ENCODE data around the gene IQCC. TPM values are rescaled to one million over a fixed set of nuclear protein-coding genes. Genes with fewer than 3 reads are reported as not detected.

Gene IQCC
- total RNA-seq, 1 donor: 0.52 TPM

DNA sequence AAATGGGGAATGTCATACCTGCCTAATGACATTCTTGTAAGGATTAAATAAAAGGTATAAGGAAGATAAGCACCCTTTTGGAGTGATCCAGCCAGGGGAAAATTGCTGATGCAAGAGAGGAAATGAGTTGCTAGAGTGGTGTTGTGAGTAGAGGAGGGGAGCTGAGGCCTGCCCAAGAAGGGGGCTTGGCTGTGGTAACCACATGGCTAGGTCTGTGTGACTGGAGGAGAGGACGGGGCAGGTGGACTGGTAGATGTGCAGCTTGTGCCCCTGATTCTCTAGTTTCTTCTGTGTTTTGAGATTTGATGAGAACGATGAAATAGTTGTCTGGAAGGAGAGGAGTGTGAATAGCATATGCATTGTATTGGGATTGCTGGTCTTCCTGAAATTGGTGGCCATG, 19.4 kb upstream of the IQCC start:
- Histone ChIP-seq H3K27me3 (ENCODE audit: insufficient read depth, low read length) (no peaks in the 10 kb centered on the region), H3K4me1 (ENCODE audit: insufficient read depth, low read length) (peaks cover 13% of the 10 kb centered on the region), H3K4me3 (ENCODE audit: low read length) (no peak overlapping the region), H3K9me3 (ENCODE audit: low read depth, low read length) (no peaks in the 10 kb centered on the region)

DNA sequence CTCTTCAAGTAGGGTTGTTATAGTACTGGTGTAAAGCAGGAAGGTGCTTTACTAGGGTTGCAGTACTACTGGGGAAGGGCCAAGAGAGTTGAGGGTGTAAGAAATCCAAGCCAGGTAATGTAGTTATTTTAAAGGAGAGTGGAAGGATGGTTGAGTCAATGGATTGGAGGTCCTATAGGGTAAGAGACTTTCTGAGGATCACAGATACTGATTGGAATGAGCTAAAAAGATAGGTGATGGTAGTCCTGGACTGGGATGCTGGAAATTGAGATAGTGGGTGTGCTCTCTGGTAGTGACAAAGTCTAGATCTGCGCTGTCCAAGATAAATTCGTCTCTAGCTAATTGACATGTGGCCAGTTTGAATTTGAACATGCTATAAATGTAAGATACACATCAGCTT, 19.0 kb upstream of the IQCC start:
- H3K4me3 ChIP-seq (ENCODE audit: low read length): no peak overlapping the region

DNA sequence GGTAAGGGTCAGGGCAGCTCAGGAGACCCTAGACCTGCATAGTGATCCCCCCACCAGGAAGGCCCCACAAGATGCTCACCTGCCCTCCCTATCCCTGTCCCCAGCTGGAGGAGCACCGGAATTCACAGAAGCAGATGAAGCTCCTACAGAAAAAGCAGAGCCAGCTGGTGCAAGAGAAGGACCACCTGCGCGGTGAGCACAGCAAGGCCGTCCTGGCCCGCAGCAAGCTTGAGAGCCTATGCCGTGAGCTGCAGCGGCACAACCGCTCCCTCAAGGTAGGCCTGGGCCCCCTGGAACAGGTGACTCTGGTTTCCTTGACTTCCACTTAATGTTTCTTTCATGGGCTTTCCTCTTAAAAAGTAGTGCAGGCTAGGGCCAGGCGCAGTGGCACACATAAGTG, 17.6 kb upstream of the IQCC start:
- Histone ChIP-seq H3K27me3 (ENCODE audit: insufficient read depth, low read length) (no peaks in the 10 kb centered on the region), H3K4me3 (ENCODE audit: low read length) (no peak overlapping the region), H3K9me3 (ENCODE audit: low read depth, low read length) (no peaks in the 10 kb centered on the region), H3K4me1 (ENCODE audit: insufficient read depth, low read length) (no peaks in the 10 kb centered on the region)

More for the DNA sequence above, 19.0 kb upstream of the IQCC start:
- H3K4me1 ChIP-seq (ENCODE audit: insufficient read depth, low read length): peaks cover 9% of the 10 kb centered on the region
- H3K9me3 ChIP-seq (ENCODE audit: low read depth, low read length): no peaks in the 10 kb centered on the region
- no peaks in the 10 kb centered on the region for H3K27me3 ChIP-seq (ENCODE audit: insufficient read depth, low read length)

DNA sequence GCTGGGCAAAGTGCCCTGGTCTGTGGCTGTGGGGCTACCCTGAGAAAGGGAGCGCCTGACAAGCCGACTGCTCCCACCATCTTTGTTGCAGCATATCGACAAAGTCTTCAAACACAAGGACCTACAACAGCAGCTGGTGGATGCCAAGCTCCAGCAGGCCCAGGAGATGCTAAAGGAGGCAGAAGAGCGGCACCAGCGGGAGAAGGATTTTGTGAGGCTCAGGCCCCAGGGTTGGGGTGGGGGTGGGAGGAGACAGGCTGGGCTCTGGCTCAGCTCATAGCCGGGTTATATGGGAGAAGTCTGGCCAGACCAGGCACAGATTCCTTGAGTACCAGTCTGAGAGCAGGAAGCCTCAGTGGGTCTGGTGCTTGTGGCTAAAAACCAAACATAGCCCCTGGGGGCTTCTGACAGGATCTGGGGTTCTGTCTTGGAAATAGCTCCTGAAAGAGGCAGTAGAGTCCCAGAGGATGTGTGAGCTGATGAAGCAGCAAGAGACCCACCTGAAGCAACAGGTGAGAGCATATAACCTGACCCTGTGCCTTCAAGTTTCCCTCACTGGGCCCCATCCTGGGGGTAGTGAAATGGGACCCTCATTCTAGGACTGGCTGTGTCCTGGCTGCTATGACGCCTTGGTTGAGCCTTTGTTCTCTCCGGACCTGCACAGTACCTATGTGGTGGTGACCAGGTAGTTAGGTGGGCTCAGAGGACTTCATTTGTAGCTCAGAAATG, 13.1 kb upstream of the IQCC start:
- no peaks in the 10 kb centered on the region for H3K27me3 ChIP-seq (ENCODE audit: insufficient read depth, low read length)
- no peak overlapping the region for H3K4me3 ChIP-seq (ENCODE audit: low read length)
- no peaks in the 10 kb centered on the region for H3K9me3 ChIP-seq (ENCODE audit: low read depth, low read length)
- peaks cover 20% of the 10 kb centered on the region for H3K4me1 ChIP-seq (ENCODE audit: insufficient read depth, low read length)

DNA sequence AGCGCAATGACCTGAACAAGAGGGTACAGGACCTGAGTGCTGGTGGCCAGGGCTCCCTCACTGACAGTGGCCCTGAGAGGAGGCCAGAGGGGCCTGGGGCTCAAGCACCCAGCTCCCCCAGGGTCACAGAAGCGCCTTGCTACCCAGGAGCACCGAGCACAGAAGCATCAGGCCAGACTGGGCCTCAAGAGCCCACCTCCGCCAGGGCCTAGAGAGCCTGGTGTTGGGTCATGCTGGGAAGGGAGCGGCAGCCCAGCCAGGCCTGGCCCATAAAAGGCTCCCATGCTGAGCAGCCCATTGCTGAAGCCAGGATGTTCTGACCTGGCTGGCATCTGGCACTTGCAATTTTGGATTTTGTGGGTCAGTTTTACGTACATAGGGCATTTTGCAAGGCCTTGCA, 10.5 kb upstream of the IQCC start:
- H3K27me3 ChIP-seq (ENCODE audit: insufficient read depth, low read length): no peaks in the 10 kb centered on the region
- H3K9me3 ChIP-seq (ENCODE audit: low read depth, low read length): no peaks in the 10 kb centered on the region
- H3K4me1 ChIP-seq (ENCODE audit: insufficient read depth, low read length): peaks cover 27% of the 10 kb centered on the region
- H3K4me3 ChIP-seq (ENCODE audit: low read length): no peak overlapping the region

DNA sequence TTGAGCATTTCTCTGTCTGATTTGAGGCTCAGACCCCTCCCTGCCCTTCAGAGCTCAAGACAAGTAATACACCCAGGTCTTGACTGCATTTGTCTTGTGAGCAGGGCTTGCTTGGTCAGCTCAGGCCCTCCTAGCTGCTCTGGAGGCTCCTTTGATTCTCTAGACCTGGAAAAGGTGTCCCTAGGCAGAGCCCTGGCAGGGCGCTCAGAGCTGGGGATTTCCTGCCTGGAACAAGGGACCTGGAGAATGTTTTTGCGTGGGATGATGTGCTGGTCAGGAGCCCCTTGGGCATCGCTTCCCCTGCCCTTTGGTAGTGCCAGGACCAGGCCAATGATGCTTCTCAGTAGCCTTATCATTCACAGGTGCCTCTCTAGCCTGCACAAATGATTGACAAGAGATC, 9.9 kb upstream of the IQCC start:
- Histone ChIP-seq H3K4me1 (ENCODE audit: insufficient read depth, low read length) (peaks cover 30% of the 10 kb centered on the region), H3K4me3 (ENCODE audit: low read length) (no peak overlapping the region), H3K27me3 (ENCODE audit: insufficient read depth, low read length) (no peaks in the 10 kb centered on the region), H3K9me3 (ENCODE audit: low read depth, low read length) (no peaks in the 10 kb centered on the region)

DNA sequence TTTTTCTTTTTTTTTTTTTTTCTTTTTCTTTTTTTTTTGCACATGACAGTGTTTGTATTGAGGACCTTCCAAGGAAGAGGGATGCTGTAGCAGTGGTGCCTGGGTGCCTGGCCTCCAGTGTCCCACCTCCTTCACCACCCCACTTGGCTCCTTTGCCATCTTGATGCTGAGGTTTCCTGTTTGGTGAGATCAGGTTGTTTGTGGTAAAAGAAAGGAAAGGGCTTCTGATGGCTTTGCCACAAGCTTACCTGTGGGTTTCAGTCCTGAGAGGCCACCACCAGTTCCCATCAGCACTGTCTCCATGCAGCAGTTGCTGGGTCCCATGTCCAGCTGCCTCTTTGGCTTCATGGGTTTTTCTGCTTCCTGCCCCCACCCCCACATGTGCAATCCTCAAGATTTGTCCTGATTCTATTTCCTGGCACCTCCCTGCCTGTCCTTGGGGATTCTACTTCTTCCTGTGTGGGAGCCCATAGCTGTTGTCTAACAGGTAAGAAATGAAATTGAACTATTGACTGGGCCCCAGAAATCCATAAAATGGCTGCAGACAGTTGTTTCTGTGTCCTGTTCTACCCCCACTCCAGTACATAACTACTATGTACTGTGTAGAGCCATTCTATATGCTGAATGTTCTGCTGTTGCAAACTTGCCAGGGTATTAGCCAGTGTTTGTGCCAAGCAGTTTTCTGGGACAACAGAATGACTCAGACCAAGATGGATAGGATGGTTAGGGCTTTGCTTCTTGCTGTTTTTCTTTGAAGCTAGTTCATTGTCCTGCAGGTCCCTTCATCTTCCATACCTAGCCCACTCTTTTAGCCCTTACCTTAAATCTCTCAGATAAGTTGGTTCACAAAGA, 9.3 kb upstream of the IQCC start:
- H3K4me1 ChIP-seq (ENCODE audit: insufficient read depth, low read length): peaks cover 36% of the 10 kb centered on the region
- H3K27me3 ChIP-seq (ENCODE audit: insufficient read depth, low read length): no peaks in the 10 kb centered on the region
- H3K9me3 ChIP-seq (ENCODE audit: low read depth, low read length): no peaks in the 10 kb centered on the region
- no peak overlapping the region for H3K4me3 ChIP-seq (ENCODE audit: low read length)

DNA sequence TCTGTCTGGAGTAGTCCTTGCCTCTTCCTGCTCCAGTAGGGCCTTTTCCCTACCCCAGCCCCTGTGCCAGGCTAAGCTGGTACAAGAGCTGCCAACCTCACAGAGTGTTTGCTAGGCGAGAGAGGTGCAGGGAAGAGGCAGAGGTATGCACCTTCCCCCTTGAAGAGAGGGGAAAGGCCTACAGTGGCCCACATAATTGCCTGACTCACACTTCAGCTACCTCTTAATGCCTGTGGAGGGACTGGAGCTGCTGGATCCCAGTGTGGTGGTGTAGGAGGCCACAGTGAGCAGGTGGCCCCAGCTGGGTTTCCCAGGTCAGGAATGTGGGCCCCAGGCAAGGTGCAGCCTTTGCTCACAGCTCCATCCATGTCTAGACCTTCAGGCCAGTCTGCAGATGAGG, 8.4 kb upstream of the IQCC start:
- Histone ChIP-seq H3K27me3 (ENCODE audit: insufficient read depth, low read length) (no peaks in the 10 kb centered on the region), H3K9me3 (ENCODE audit: low read depth, low read length) (no peaks in the 10 kb centered on the region), H3K4me3 (ENCODE audit: low read length) (no peak overlapping the region), H3K4me1 (ENCODE audit: insufficient read depth, low read length) (peaks cover 45% of the 10 kb centered on the region)

DNA sequence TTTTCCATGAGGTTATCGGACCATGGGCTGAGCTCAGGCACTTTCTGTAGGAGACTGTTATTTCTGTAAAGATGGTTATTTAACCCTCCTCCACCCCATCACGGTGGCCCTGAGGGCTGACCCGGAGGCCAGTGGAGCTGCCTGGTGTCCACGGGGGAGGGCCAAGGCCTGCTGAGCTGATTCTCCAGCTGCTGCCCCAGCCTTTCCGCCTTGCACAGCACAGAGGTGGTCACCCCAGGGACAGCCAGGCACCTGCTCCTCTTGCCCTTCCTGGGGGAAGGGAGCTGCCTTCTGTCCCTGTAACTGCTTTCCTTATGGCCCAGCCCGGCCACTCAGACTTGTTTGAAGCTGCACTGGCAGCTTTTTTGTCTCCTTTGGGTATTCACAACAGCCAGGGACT, 7.6 kb upstream of the IQCC start:
- no peaks in the 10 kb centered on the region for H3K27me3 ChIP-seq (ENCODE audit: insufficient read depth, low read length)
- H3K4me1 ChIP-seq (ENCODE audit: insufficient read depth, low read length): peaks cover 52% of the 10 kb centered on the region
- H3K9me3 ChIP-seq (ENCODE audit: low read depth, low read length): no peaks in the 10 kb centered on the region
- no peak overlapping the region for H3K4me3 ChIP-seq (ENCODE audit: low read length)

DNA sequence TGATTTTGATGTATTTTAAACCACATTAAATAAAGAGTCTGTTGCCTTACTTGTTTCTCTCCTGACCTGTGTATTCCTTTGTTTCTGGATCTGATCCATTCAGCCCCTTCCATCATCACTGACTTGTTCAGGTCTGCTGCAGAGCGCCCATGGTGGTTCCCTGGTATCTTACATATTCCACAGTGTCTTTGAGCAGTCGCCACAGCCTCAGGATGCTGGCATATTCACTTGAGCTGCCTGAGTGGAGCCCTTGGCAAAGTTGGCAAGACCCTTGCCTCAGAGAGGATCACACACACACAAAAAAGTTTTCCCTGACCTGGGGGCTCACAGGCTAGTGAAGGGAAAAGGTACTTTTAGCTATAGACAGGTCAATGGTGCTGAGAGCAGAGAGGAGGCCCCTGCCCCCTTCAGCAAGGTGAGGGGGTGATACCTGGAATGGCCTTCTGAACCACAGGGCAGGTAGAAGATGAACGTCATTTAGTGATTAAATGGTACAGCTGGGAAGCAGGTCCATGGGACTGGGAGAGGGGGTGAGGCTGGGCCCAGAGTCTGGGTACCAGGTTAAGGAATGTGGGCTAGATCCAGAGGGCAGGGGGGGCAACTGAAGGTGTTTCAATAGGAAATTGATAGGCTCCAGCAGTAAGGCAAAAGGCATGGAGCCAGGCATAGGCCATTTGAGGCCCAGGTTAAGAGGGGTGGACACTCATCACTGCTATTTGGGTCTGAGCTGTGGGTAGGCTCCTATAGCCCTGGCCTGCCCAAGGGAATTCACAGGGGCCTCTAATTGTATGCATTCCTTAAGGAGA, 7.0 kb upstream of the IQCC start:
- H3K4me3 ChIP-seq (ENCODE audit: low read length): no peak overlapping the region
- peaks cover 53% of the 10 kb centered on the region for H3K4me1 ChIP-seq (ENCODE audit: insufficient read depth, low read length)
- H3K9me3 ChIP-seq (ENCODE audit: low read depth, low read length): no peaks in the 10 kb centered on the region
- H3K27me3 ChIP-seq (ENCODE audit: insufficient read depth, low read length): no peaks in the 10 kb centered on the region

DNA sequence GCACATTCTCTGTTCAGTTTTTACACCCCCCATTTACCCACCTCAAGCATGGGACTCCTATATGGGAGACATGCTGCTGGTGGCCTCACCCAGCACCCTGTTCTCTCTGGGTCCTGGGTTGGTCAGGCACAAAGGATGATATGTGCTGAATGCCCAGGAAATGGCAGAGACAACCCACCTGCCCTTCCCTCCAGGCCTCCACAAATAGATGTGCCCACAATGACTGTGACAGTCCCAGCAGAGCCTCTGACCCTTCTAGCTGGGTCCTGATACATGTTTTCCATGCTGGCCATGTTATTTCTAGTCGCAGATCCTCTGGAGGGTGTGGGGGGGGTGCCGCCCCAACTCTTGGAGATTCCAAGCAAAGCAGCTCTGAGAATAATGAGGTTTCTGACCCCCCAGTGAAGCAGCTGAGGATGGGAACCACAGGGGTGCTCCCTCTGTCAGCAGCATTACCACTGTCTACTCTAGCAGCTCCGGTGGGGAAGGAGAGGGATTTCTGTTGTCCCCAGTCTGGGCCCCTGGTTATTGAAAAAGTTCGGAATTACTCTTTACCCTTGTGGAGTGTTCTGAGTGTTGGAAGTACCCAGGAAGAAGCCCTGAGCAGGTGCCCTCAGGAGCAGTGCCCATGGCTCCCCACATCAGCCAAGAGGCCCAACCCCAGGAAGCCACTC, 6.3 kb upstream of the IQCC start:
- Histone ChIP-seq H3K4me3 (ENCODE audit: low read length) (no peak overlapping the region), H3K4me1 (ENCODE audit: insufficient read depth, low read length) (peaks cover 53% of the 10 kb centered on the region), H3K27me3 (ENCODE audit: insufficient read depth, low read length) (no peaks in the 10 kb centered on the region), H3K9me3 (ENCODE audit: low read depth, low read length) (no peaks in the 10 kb centered on the region)

DNA sequence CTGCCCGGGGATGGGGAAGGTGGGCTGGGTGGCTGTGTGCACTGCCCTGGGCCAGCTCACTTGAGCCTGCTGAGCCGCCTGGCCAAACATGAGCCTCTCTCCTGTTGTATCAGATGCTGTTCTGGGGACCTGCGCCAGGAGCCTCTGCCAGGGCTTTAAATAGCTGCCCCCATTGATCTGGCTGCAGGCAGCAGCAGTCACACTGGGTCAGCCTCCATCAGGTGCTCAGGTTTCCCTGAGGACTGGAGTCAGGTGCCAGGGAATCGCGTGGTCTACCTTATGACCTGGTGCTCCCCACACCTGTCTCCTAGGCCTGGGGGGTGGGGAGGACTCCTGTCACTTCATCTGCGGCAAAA, 5.8 kb upstream of the IQCC start:
- Histone ChIP-seq H3K27me3 (ENCODE audit: insufficient read depth, low read length) (no peaks in the 10 kb centered on the region), H3K4me3 (ENCODE audit: low read length) (no peak overlapping the region), H3K4me1 (ENCODE audit: insufficient read depth, low read length) (peaks cover 51% of the 10 kb centered on the region)

DNA sequence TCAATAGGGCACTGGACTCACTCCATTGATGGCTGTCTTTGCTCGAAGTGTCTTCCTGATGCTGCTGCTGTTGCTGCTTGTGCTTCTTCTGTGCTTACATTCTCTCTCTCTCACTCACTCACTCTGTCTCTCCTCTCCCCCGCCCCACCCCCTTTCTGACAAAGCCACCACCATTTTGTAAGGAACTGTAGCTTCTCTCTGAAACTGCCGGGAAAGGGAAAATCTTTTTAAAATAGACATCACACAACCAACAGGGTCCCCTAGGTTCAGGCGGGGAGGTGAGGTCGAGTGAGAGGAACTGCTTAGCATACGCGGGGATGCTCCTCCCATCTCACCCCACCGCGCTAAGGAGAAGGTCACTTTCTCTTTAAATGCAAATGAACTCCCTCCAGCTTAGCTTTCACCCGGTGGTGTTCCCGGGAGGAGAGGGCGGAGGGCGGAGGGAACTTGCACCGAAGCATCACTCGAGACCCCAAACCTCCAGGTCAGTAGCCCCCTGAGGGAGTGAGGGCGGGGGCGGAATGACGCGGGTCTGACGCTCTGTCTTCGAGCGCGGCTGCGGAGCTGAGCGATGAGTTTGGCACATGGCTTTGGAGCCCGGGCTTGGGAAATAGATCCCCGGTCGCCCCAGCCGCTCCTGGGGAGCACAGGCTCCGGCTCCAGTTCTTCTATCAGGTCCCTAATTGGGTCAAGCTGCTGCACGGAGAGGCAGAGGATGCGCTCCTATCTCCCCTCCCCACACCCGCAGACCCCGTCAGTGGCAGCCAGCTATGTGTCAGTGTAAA, 5.1 kb upstream of the IQCC start, which contains the start of gene CCDC28B:
Gene CCDC28B, plus strand, starts transcription at position 370 of the 785 bp plus-strand sequence. CDS start 1,341 bp downstream, outside the sequence.
- H3K9me3 ChIP-seq (ENCODE audit: low read depth, low read length): no peaks in the 10 kb centered on the region
- peak within 1 kb of the TSS; percentile 55 for H3K4me3 ChIP-seq (ENCODE audit: low read length)
- no peaks in the 10 kb centered on the region for H3K27me3 ChIP-seq (ENCODE audit: insufficient read depth, low read length)
- peaks cover 51% of the 10 kb centered on the region for H3K4me1 ChIP-seq (ENCODE audit: insufficient read depth, low read length)

More for the DNA sequence above, 5.8 kb upstream of the IQCC start:
- H3K9me3 ChIP-seq (ENCODE audit: low read depth, low read length): no peaks in the 10 kb centered on the region
